Activated naive CD8-positive, alpha-beta T cell treated with anti-CD3 and anti-CD28 coated beads for 36 hours (primary cell): Measurements from ENCODE around the gene SMAD3. TPM values are rescaled to one million over a fixed set of nuclear protein-coding genes. Genes with fewer than 3 reads are reported as not detected.
"Not testable (repeated sequence)": the region's sequence is repeated elsewhere in the genome, so short reads cannot be mapped to it uniquely, and the experiment has no call there.

ENCODE experiments used
- DNase-seq: peaks from one replicate; pipeline ENCODE4 v3.0.0; 2021
- H3K27ac Mint-ChIP-seq: one replicate; pipeline ENCODE4 v1.8.0; 2022; ENCODE audit warnings: mild to moderate bottlenecking, moderate library complexity, mixed read lengths
- H3K27me3 Mint-ChIP-seq: one replicate; pipeline ENCODE4 v1.8.0; 2022; ENCODE audit warnings: mild to moderate bottlenecking, mixed read lengths
- H3K36me3 Mint-ChIP-seq: one replicate; pipeline ENCODE4 v1.8.0; 2021; ENCODE audit warnings: mild to moderate bottlenecking, mixed read lengths
- H3K4me1 Mint-ChIP-seq: one replicate; pipeline ENCODE4 v1.8.0; 2021; ENCODE audit warnings: mixed read lengths
- H3K4me3 Mint-ChIP-seq: one replicate; pipeline ENCODE4 v1.8.0; 2022; ENCODE audit warnings: mild to moderate bottlenecking, moderate library complexity, mixed read lengths
- H3K9me3 Mint-ChIP-seq: one replicate; pipeline ENCODE4 v1.8.0; 2022; ENCODE audit warnings: mixed read lengths
- total RNA-seq, 2 experiments: library from RNA; stranded (reverse); gene quantifications; one replicate each; pipeline ENCODE4 v1.2.3, GENCODE V29; 2021

Gene SMAD3
- total RNA-seq, 2 experiments from 2014 or later: 15.7 to 16.4 TPM

DNA sequence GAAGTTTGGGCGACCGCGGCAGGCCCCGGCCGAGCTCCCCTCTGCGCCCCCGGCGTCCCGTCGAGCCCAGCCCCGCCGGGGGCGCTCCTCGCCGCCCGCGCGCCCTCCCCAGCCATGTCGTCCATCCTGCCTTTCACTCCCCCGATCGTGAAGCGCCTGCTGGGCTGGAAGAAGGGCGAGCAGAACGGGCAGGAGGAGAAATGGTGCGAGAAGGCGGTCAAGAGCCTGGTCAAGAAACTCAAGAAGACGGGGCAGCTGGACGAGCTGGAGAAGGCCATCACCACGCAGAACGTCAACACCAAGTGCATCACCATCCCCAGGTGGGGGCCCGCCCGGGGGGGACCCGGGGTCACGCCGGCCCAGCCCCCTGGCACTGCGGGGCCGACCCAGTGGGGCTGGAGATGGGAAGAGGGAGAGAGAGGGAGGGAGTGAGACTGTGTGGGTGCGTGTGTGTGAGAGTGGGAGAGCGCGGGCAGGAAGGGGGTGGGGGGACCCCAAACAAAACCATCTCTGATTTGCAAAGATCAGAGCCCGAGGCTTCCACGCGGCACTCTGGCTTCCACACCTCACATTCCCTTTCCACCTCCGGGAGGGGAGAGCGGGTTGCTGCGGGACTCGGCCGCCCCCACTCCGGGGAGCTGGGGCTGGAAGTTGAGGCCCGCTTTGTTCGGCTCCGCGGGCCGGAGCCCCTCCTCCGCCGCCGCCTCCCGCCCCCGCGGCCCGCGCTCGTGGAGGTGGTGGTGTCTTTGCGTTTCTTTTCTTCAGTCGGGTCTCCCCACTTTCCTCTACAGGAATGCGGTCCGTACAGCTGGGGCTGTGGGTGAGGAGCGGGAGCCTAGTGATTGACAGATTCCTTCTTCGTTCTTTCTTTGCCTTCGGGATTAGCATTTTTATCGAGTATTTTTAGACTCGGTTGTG, 898 bp downstream of the SMAD3 start:
- H3K9me3 Mint-ChIP-seq: no peaks in the 10 kb centered on the region
- H3K27me3 Mint-ChIP-seq: peaks cover 18% of the 10 kb centered on the region
- peaks cover 17% of the 10 kb centered on the region for H3K36me3 Mint-ChIP-seq
- H3K27ac Mint-ChIP-seq: peak overlapping the region; percentile 90
- peak overlapping the region; percentile 95 for H3K4me3 Mint-ChIP-seq
- peaks cover 38% of the 10 kb centered on the region for H3K4me1 Mint-ChIP-seq
- DNase-seq: peak; percentile 44

DNA sequence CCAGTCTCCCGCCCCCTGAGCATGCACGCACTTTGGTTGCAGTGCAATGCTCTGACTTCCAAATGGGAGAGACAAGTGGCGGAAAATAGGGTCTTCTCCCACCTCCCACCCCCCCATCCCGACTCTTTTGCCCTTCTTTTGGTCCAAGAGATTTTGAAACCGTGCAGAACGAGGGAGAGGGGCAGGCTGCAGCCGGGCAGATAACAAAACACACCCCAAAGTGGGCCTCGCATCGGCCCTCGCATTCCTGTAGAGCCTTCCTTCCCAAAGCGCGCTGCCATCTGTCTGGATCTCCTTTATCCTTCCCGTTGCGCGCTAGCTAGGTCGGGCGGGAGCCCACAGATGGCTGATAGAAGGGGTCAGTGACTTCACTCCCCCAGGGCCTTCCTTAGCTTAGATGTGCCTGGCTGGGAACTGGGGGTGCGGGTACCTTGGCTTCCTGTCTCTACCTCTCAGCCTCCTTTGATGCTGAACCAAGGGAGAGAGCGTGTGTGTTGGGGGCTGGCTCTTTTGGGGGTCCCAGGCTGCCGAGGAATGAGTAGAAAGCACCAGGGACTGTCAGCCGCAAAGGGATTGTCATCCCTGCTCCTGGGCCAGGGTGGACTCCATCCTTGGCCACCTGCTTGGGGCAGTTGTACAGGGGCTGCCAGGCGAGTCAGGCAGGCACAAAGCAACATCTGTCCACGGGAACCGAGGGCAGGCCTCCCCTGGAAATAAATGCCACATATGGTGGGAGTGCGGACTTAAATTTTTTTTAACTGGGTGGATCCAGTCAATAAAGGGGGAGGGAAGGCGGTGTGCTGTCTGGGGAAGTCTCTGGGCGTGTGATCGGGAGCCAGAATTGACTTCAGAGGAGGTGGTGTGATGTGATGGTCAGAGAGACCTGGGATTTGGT, 1.8 kb downstream of the SMAD3 start:
- peak overlapping the region; percentile 90 for H3K27ac Mint-ChIP-seq

DNA sequence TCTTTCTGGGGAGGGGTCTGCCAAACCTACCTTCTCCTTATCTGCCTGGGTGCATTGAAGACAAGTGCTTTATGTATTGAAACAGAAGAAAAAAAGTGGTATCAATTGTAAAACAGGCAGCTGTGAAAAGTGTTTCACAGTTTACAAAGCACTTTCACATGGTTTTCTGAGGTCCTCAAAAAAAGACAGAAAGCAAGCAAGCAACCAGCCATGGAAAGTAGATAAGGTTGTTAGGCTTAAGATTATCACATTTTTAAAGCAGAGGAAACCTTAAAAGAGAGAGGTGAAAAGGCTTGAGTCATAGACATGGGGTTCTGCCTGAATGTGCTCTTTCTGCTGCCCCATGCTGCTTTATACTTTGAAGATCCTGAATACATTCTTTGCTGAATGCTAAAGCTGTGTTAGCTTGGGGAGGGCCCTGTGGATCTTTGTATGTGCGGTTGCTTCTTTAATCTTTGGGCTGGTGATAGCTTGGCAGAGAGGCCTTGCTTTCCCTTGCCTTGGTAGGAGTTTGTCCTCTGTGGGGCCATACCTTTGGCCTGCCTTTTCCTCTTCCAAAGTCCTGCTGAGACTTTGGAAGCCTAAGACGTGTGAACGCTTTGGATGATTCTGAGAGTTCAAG, 2.6 kb downstream of the SMAD3 start:
- Mint-ChIP-seq H3K27me3 (peaks cover 16% of the 10 kb centered on the region), H3K4me3 (peak overlapping the region; percentile 95), H3K4me1 (peaks cover 47% of the 10 kb centered on the region), H3K9me3 (no peaks in the 10 kb centered on the region), H3K36me3 (peaks cover 27% of the 10 kb centered on the region), H3K27ac (peak overlapping the region; percentile 90)
- DNase-seq: no peak

More for the DNA sequence above, 1.8 kb downstream of the SMAD3 start:
- Mint-ChIP-seq H3K36me3 (peaks cover 20% of the 10 kb centered on the region), H3K4me1 (peaks cover 39% of the 10 kb centered on the region), H3K9me3 (no peaks in the 10 kb centered on the region), H3K27me3 (peaks cover 18% of the 10 kb centered on the region), H3K4me3 (peak overlapping the region; percentile 95)
- DNase-seq: no peak

DNA sequence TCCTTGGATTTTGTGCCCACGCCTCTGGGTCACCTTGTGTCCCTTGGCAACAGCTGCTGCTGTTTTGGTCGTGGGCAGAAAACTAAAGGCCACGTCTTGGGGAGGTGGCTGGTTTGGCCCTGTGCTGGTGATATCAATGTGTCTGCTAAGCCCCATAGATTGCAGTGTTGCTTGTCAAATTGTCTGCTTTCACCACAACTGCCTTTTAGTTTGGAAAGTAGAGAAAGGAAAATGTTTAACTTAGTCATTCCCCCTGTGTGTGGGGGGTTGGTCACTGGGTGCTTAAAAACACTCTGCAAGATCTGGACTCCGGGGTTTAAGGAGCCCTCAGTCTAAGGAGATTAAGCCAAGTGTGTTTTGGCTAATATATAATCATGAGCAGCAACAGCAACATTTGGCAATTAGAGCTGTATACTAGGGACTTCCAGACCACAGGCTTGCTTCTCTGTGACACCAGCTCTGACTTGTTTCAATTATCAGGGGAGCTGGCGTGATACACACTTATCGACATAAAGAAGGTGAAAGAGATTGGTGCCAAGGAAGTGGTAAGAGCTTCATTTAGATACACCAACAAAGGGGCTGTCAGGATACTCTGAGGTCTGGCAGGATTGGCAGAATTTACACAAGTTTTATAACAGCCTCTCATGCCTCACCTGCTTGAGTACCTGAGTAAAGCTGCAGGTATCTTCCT, 3.5 kb downstream of the SMAD3 start:
- H3K4me3 Mint-ChIP-seq: peak overlapping the region; percentile 95
- peak overlapping the region; percentile 90 for H3K27ac Mint-ChIP-seq
- DNase-seq: peak; percentile 29
- H3K9me3 Mint-ChIP-seq: no peaks in the 10 kb centered on the region
- H3K36me3 Mint-ChIP-seq: peaks cover 29% of the 10 kb centered on the region
- H3K4me1 Mint-ChIP-seq: peaks cover 53% of the 10 kb centered on the region
- peaks cover 8% of the 10 kb centered on the region for H3K27me3 Mint-ChIP-seq

DNA sequence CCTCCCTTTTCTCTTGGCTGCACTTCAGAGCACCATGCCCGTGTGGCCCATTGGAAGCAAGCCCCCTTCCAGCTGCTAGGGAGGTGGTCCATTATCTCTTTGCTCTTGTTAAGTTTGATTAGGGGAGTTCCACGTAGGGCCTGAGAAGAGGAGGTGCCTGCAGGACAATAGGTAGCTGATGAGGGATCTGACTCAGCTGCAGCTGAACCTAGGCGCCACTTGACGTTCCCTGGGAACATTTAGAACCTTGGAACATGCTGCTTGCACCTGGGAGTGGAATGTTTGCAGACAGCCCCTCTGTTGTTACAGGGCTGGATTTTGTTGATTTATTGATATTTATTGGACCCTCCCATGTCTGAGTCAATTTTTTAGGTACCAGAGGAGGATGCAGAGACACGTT, 4.7 kb downstream of the SMAD3 start:
- no peak overlapping the region for H3K27ac Mint-ChIP-seq
- DNase-seq: no peak
- no peaks in the 10 kb centered on the region for H3K27me3 Mint-ChIP-seq
- peaks cover 35% of the 10 kb centered on the region for H3K36me3 Mint-ChIP-seq
- peaks cover 61% of the 10 kb centered on the region for H3K4me1 Mint-ChIP-seq
- H3K9me3 Mint-ChIP-seq: no peaks in the 10 kb centered on the region
- H3K4me3 Mint-ChIP-seq: no peak overlapping the region

DNA sequence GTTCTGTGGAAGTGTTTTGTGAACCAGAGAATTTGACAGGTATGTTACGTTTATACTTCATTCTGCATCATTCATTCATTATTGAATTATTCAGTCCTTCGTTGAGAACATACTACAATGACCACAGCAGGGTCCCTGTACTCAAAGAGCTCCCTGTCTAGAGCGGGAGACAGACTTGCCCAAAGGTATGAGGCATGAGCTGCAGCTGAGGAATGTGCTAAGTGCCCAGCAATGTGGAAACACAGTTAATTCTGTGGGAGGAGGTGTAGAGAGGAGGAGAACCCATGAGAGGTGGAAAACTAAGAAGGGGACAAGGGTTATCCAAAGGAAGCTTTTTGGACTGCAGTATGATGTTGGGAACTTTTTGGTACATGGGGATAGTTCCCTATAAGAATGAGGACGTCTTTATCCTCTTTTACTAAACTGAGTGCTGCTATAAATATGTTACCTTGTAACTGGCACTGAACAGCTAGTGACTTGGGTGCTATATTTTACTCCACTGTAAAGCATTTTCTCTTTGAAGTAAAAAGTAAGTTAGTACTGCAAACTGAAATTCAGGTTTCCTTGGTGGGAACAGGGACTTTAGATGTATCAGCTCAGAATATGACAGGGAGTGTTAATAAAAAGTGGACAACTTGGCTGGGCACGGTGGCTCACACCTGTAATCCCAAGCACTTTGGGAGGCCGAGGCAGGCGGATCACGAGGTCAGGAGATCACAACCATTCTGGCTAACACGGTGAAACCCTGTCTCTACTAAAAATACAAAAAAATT, 5.7 kb downstream of the SMAD3 start:
- Mint-ChIP-seq H3K27ac (peak overlapping the region; percentile 39), H3K9me3 (no peaks in the 10 kb centered on the region), H3K27me3 (no peaks in the 10 kb centered on the region), H3K4me3 (no peak overlapping the region), H3K4me1 (peaks cover 65% of the 10 kb centered on the region), H3K36me3 (peaks cover 43% of the 10 kb centered on the region)
- DNase-seq: no peak

DNA sequence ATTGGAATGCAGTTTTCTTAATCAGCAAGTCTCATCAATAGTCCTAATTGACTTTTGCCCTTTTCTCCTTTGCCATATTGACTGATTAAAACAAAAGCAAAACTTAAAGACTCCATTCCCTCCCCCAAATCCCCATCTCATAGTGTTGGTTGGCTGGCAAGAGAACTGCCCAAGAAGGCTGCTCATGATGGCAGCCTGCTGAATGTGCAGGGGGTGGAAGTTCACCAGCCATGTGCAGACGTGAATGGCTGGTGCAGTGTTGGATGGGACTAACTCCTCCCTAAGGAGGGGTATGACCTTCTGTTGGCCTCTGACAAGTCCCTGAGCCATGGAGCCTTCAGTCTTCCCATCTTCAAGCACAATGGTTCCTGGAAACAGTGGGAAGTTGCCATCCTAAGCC, 7.0 kb downstream of the SMAD3 start:
- no peaks in the 10 kb centered on the region for H3K9me3 Mint-ChIP-seq
- H3K4me1 Mint-ChIP-seq: peaks cover 72% of the 10 kb centered on the region
- no peak for DNase-seq
- H3K27ac Mint-ChIP-seq: no peak overlapping the region
- no peaks in the 10 kb centered on the region for H3K27me3 Mint-ChIP-seq
- H3K36me3 Mint-ChIP-seq: peaks cover 43% of the 10 kb centered on the region
- H3K4me3 Mint-ChIP-seq: no peak overlapping the region

DNA sequence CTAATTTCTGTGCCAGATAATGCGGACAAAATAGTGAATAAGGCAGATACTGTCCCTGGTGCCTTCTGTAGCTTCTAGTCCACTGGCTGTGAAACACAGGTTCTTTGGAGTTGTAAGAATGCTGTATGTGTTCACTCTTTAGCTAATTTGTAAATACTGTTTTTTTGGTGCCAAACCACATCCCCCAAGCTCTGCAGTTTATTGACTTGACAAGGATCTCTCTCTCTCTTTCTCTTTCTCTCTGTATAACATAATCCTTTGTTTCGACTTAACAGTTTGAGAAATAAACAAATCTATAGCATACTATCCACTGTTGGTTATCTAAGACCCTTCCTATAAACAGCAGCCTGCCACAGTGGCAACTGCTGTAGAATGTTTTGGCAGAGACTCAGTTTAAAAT, 7.6 kb downstream of the SMAD3 start:
- H3K36me3 Mint-ChIP-seq: peaks cover 45% of the 10 kb centered on the region
- no peak overlapping the region for H3K4me3 Mint-ChIP-seq

DNA sequence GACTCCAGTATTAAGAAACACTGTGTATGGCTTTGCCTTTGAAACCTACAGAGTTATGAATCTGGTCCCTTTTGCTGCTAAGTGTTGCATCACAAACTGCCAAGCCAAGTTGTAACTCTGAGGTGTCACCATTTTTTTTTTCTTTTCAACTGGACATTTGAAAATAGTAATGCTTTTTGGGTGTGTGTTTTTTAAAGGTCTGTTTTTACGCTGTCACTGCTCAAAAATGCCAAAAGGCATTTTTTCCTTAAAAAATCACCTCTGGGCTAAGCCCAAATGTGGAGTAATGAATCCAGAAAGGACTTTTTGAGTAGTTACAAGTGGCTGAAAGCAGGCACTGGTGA, 9.5 kb downstream of the SMAD3 start:
- peaks cover 64% of the 10 kb centered on the region for H3K4me1 Mint-ChIP-seq
- peaks cover 46% of the 10 kb centered on the region for H3K36me3 Mint-ChIP-seq
- DNase-seq: no peak
- no peaks in the 10 kb centered on the region for H3K9me3 Mint-ChIP-seq
- H3K4me3 Mint-ChIP-seq: no peak overlapping the region
- H3K27ac Mint-ChIP-seq: peak overlapping the region; percentile 71
- H3K27me3 Mint-ChIP-seq: no peaks in the 10 kb centered on the region

More for the DNA sequence above, 7.6 kb downstream of the SMAD3 start:
- H3K9me3 Mint-ChIP-seq: no peaks in the 10 kb centered on the region
- no peak for DNase-seq
- peak overlapping the region; percentile 1 for H3K27ac Mint-ChIP-seq
- H3K4me1 Mint-ChIP-seq: peaks cover 71% of the 10 kb centered on the region
- H3K27me3 Mint-ChIP-seq: no peaks in the 10 kb centered on the region

DNA sequence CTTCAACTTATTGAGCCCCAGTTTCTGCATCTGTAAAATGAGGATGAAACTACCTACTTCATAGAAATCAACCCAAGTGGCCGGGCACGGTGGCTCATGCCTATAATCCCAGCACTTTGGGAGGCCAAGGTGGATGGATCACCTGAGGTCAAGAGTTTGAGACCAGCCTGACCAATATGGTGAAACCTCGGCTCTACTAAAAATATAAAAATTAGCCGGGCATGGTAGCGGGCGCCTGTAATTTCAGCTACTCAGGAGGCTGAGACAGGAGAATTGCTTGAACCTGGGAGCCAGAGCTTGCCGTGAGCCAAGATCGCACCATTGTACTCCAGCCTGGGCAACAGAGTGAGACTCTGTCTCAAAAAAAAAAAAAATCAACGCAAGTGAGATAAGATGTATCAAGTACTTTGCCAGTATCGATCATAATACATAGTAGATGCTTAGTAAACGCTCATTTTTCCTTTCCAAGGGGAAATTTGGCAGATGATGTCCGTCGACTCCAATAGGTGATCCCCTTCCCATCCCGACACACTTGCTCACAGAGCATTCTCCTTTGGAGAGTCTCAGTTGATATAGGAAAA, 10.2 kb downstream of the SMAD3 start:
- not testable (repeated sequence) for H3K4me3 Mint-ChIP-seq, DNase-seq, H3K27me3 Mint-ChIP-seq, H3K9me3 Mint-ChIP-seq
- Mint-ChIP-seq H3K36me3 (peaks cover 48% of the 10 kb centered on the region), H3K27ac (peak overlapping the region; percentile 74), H3K4me1 (peaks cover 69% of the 10 kb centered on the region)

DNA sequence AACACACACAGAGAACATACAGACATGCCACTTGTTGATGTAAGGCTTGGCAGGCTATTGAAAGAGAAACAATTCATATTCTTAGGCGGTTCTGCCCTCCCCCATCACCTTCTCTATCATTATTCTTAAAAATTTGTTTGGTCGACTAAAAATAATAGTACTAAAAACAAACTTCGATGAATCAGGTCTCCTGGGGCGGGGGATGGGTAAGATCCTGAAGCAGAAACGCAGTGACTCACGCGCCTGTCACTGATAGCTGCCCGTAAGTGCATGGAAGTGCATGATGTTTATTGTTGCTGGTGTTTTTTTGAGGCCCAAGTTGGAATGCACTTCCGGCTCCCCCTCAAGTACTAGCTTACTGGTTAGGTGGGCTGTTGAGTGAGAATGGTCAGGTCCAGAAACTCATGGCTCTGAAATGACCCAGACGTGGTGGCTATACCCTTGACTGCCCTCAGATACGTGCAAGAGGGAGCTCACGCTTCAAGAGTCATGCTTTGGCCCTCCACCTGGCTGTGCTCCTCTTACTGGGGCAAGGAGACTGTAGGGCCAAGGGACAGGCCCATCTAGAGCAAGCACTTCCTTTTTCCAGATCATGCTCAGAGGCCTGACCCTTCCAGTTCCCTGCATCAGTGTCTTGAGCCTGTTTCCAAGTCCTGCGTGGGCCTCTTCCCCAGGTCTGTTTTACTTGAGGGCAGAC, 10.9 kb downstream of the SMAD3 start:
- H3K36me3 Mint-ChIP-seq: peaks cover 47% of the 10 kb centered on the region
- H3K27ac Mint-ChIP-seq: peak overlapping the region; percentile 74
- no peak for DNase-seq
- H3K9me3 Mint-ChIP-seq: no peaks in the 10 kb centered on the region
- no peak overlapping the region for H3K4me3 Mint-ChIP-seq
- no peaks in the 10 kb centered on the region for H3K27me3 Mint-ChIP-seq
- H3K4me1 Mint-ChIP-seq: peaks cover 73% of the 10 kb centered on the region

DNA sequence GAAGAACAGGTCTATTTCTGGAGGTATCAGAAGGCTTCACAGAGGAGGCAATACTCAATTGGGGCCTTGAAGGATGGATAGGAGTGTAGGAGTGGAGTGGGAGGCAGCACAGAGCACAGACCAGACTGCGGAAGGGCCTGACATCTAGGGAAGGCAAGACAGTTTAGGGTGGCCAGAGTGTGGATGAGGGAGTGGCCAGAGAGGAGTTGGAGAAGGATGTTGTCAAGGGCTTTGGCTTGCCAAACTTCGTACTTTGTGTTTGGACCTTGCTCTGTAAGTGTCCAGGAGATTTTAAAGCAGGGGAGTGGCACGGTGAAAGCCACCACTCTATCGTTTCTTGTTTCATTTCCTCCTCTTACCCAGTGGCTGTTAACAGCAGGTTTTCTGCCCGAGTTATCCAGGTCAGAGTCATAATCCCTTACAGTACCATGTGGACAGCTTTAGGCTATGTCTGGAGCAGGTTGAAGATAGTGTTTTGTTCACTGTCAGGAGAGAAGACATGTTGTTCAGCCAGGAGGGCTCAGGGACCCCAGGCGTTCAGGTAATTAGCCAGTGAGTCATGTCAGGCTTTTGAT, 12.3 kb downstream of the SMAD3 start:
- H3K4me3 Mint-ChIP-seq: no peak overlapping the region
- peaks cover 81% of the 10 kb centered on the region for H3K4me1 Mint-ChIP-seq
- H3K9me3 Mint-ChIP-seq: peaks cover 2% of the 10 kb centered on the region
- no peaks in the 10 kb centered on the region for H3K27me3 Mint-ChIP-seq
- H3K27ac Mint-ChIP-seq: no peak overlapping the region
- DNase-seq: no peak
- H3K36me3 Mint-ChIP-seq: peaks cover 53% of the 10 kb centered on the region

DNA sequence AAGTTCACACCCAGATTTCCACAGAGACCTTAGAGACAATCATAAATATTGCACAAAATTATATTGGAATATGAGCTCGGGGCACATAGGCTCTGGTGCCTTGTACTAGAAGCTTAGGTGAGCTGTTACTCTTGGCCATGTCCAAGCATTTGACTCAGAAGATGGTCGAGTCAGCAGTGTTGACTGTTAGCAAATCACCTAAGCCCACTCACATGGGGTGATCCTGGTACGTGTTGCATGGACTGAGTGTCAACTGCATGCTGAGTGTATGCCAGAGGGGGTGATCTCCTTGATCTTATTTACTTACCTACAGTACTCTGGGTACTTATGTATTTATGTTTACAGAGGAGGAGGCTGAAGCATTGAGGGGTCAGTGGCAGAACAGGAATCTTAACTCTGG, 14.0 kb downstream of the SMAD3 start:
- Mint-ChIP-seq H3K9me3 (peaks cover 2% of the 10 kb centered on the region), H3K27me3 (no peaks in the 10 kb centered on the region), H3K27ac (no peak overlapping the region), H3K4me1 (peaks cover 83% of the 10 kb centered on the region), H3K4me3 (no peak overlapping the region), H3K36me3 (peaks cover 56% of the 10 kb centered on the region)
- DNase-seq: no peak
